HepG2 (cell line): ENCODE data around the gene PIP4K2C. TPM values are rescaled to one million over a fixed set of nuclear protein-coding genes. Genes with fewer than 3 reads are reported as not detected.

Experiments
- ATAC-seq: fragments of 200-7000 bp; cut with Tn5 transposase; 3 replicates; pipeline ENCODE4 v1.9.1; 2020; ENCODE audit warnings: mild to moderate bottlenecking, moderate library complexity
- BruUV-seq: library from RNA; stranded (reverse); fragments of 400-500 nt; replicated peaks from 2 replicates; lab custom pipeline; 2021; lab: Mats Ljungman, UMichigan
- CTCF ChIA-PET: fragments of 300-600 bp; formaldehyde crosslinking; extraction: SDS; loops from one replicate; lab custom pipeline; 2021; ENCODE audit warnings: low total read pairs, inconsistent platforms, low intra/inter-chr PET ratio; lab: Yijun Ruan, JAX
- POLR2A ChIA-PET: fragments of 350-600 bp; sonication (Branson Sonifier 250); formaldehyde crosslinking; loops from one replicate; lab custom pipeline; 2020; ENCODE audit warnings: antibody characterized with exemption, inconsistent platforms; lab: Yijun Ruan, JAX
- DNase-seq: peaks from one replicate; pipeline ENCODE4 v3.0.0-alpha.2; 2015; ENCODE audit warnings: low spot score
- FAIRE-seq: peaks from 3 replicates; lab custom pipeline; 2011; peaks lifted over from hg19 to GRCh38; lab: Jason Lieb, UNC
- H2AFZ ChIP-seq: one replicate; pipeline ENCODE4 v1.6.1; 2011; ENCODE audit warnings: low read length, inconsistent platforms
- H3K27ac ChIP-seq: fragments of 300-600 bp; 3 replicates; pipeline ENCODE4 v1.8.0; 2011; ENCODE audit warnings: mixed run types, mild to moderate bottlenecking, mixed read lengths, low read length, inconsistent platforms; ENCODE audit not compliant: insufficient read depth; ENCODE audit errors: extremely low read length
- H3K27me3 ChIP-seq, 2 experiments: fragments of 200-600 bp in 1 of 2; 2 replicates in 1 of 2; 3 replicates in 1 of 2; pipeline versions ENCODE4 v1.6.0 to v1.8.0; 2011; ENCODE audit warnings: low read length in 2 of 2, mild to moderate bottlenecking in 2 of 2, moderate library complexity in 2 of 2, inconsistent platforms in 1 of 2; ENCODE audit not compliant: insufficient read depth in 2 of 2, control insufficient read depth in 1 of 2
- H3K36me3 ChIP-seq, 2 experiments: fragments of 200-600 bp in 1 of 2; replicated peaks in 1 of 2; 2 replicates in 1 of 2; 3 replicates in 1 of 2; pipeline versions ENCODE4 v1.5.1 to v1.8.0; 2011; ENCODE audit warnings: low read length in 2 of 2, inconsistent platforms in 1 of 2; ENCODE audit not compliant: insufficient read depth in 2 of 2, control insufficient read depth in 1 of 2
- H3K4me1 ChIP-seq: 2 replicates; pipeline ENCODE4 v1.5.1; 2012; ENCODE audit warnings: low read length, inconsistent platforms; ENCODE audit not compliant: insufficient read depth
- H3K4me2 ChIP-seq: 2 replicates; pipeline ENCODE4 v1.6.0; 2011; ENCODE audit warnings: low read depth, low read length, inconsistent platforms
- H3K4me3 ChIP-seq, 3 experiments: fragments of 200-600 bp in 1 of 3; sonication (generic), shearing (Covaris generic) in 1 of 3; replicated peaks in 1 of 3; 2 replicates each; pipeline ENCODE4 v1.5.1; 2011 to 2016; ENCODE audit warnings: low read length in 3 of 3, inconsistent platforms in 2 of 3, low read depth in 2 of 3, mild to moderate bottlenecking in 2 of 3, control low read depth in 1 of 3, mixed read lengths in 1 of 3; ENCODE audit not compliant: insufficient read depth in 1 of 3
- H3K79me2 ChIP-seq: one replicate; pipeline ENCODE4 v1.6.1; 2011; ENCODE audit warnings: low read length, inconsistent platforms; ENCODE audit not compliant: insufficient read depth
- H3K9ac ChIP-seq: 2 replicates; pipeline ENCODE4 v1.6.0; 2011; ENCODE audit warnings: mild to moderate bottlenecking, low read depth, low read length, inconsistent platforms; ENCODE audit not compliant: insufficient read depth
- H3K9me3 ChIP-seq: 2 replicates; pipeline ENCODE4 v1.5.1; 2012; ENCODE audit warnings: mild to moderate bottlenecking, low read length
- H4K20me1 ChIP-seq: 2 replicates; pipeline ENCODE4 v1.6.0; 2011; ENCODE audit warnings: inconsistent platforms, mild to moderate bottlenecking, low read length, moderate library complexity; ENCODE audit not compliant: insufficient read depth
- DZIP1 ChIP-seq: sonication (generic); formaldehyde crosslinking; IDR thresholded peaks from 2 replicates; pipeline ENCODE4 v1.5.0; 2020; ENCODE audit warnings: mild to moderate bottlenecking, missing genetic modification reagents
- ISX ChIP-seq: sonication (generic); formaldehyde crosslinking; conservative IDR thresholded peaks from 2 replicates; pipeline ENCODE4 v1.5.0; 2020; ENCODE audit warnings: missing genetic modification reagents
- NFATC3 ChIP-seq: sonication (generic); formaldehyde crosslinking; IDR thresholded peaks from 2 replicates; pipeline ENCODE4 v1.5.1; 2020; ENCODE audit warnings: mild to moderate bottlenecking, missing genetic modification reagents
- SP140L ChIP-seq: sonication (generic); formaldehyde crosslinking; IDR thresholded peaks from 2 replicates; pipeline ENCODE4 v1.4.0; 2020; ENCODE audit warnings: missing genetic modification reagents, borderline replicate concordance
- THYN1 ChIP-seq: sonication (generic); formaldehyde crosslinking; IDR thresholded peaks from 2 replicates; pipeline ENCODE4 v1.8.1; 2023; ENCODE audit warnings: low read depth, mild to moderate bottlenecking, moderate library complexity, missing genetic modification reagents, borderline replicate concordance
- ZBTB4 ChIP-seq: sonication (generic); formaldehyde crosslinking; IDR thresholded peaks from 2 replicates; pipeline ENCODE4 v1.4.0; 2020; ENCODE audit warnings: missing genetic modification reagents, mild to moderate bottlenecking, borderline replicate concordance
- ZNF441 ChIP-seq: sonication (generic); formaldehyde crosslinking; IDR thresholded peaks from 2 replicates; pipeline ENCODE4 v1.7.0; 2021; ENCODE audit warnings: missing genetic modification reagents, borderline replicate concordance
- ZNF670 ChIP-seq: sonication (generic); formaldehyde crosslinking; IDR thresholded peaks from 2 replicates; pipeline ENCODE4 v1.8.0; 2022; ENCODE audit warnings: mild to moderate bottlenecking, missing genetic modification reagents, borderline replicate concordance
- ZNF83 ChIP-seq: sonication (generic); formaldehyde crosslinking; IDR thresholded peaks from 2 replicates; pipeline ENCODE4 v1.4.0; 2020; ENCODE audit warnings: missing genetic modification reagents, mild to moderate bottlenecking, borderline replicate concordance
- in situ Hi-C: cut with HindIII; loops from 2 replicates; pipeline ENCODE4 v1.10.0; 2017; ENCODE audit warnings: low pct_unique_long_range_greater_than_20kb; ENCODE audit not compliant: extremely low pct_ligation_motif_present
- intact Hi-C: fragments of 100-400 bp; cut with micrococcal nuclease; formaldehyde crosslinking; loops from one replicate; pipeline ENCODE4 v1.10.0; 2022; ENCODE audit not compliant: unreplicated experiment
- polyA plus RNA-seq, 8 experiments: library from polyadenylated mRNA; depleted of rRNA in 3 of 8; stranded (reverse) in 7 of 8; unstranded in 1 of 8; fragments of >200 nt; fragmentation: Illumina TruSeq in 4 of 8; extraction: Trizol in 4 of 8; gene quantifications; 2 replicates each; pipeline versions ENCODE4 v1.2.1 to v1.2.3, GENCODE V29; 2011 to 2016; ENCODE audit warnings: low read depth in 4 of 8, missing spikeins in 1 of 8, mixed read lengths in 1 of 8; ENCODE audit not compliant: insufficient read depth in 1 of 8
- total RNA-seq, 5 experiments: library from RNA; depleted of rRNA; stranded (reverse); fragments of >200 nt; fragmentation: Illumina TruSeq; extraction: Trizol; gene quantifications; 2 replicates each; pipeline ENCODE4 v1.2.3, GENCODE V29; 2016; ENCODE audit warnings: low read depth in 1 of 5
- TF ChIP-seq, protein P1 (sequence below): sonication (generic); formaldehyde crosslinking; IDR thresholded peaks from 2 replicates; pipeline ENCODE4 v1.5.0; 2020; ENCODE audit warnings: missing genetic modification reagents
- TF ChIP-seq, protein P2 (sequence below): sonication (generic); formaldehyde crosslinking; IDR thresholded peaks from 2 replicates; pipeline ENCODE4 v1.8.0; 2022; ENCODE audit warnings: mild to moderate bottlenecking, missing genetic modification reagents
- TF ChIP-seq, protein P3 (sequence below): IDR thresholded peaks from 2 replicates; pipeline ENCODE4 v1.6.1; 2016; ENCODE audit warnings: low read depth, borderline replicate concordance

PIP4K2C gene
- total and polyA plus RNA-seq, 2 of the 13 experiments (the other 11 are each of a cell fraction or from before 2014, with no cell fraction given) = 23.3 to 26.4 TPM

GRCh38 chr12:57584050-57584449 lies 6.9 kb upstream of the PIP4K2C start (continued):
- TF ChIP-seq DZIP1 = no peak
- TF ChIP-seq ZNF441 (CRISPR knock-in tag) = no peak
- TF ChIP-seq, protein P1, sequence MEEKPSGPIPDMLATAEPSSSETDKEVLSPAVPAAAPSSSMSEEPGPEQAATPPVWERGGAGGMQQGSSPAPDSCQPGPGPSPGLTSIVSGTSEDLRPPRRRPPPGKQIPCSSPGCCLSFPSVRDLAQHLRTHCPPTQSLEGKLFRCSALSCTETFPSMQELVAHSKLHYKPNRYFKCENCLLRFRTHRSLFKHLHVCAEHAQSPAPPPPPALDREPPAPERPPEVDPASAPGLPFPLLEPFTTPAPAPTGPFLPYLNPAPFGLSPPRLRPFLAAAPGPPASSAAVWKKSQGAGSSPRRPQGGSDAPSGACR = no peak

GRCh38 chr12:57584690-57585089 lies 6.3 kb upstream of the PIP4K2C start:
- no peaks in the 10 kb centered on the region for H3K9me3 ChIP-seq
- ChIA-PET POLR2A (interaction anchor here (2.6 kb wide), 1 partner anchor 36 kb away, joined by 8 read pairs; no protein-coding TSS in a partner anchor), CTCF (interaction anchor here (3.8 kb wide), 1 partner anchor 36 kb away, joined by 53 read pairs; no protein-coding TSS in a partner anchor)
- H4K20me1 ChIP-seq = no peaks in the 10 kb centered on the region
- H3K9ac ChIP-seq = no peak overlapping the region
- FAIRE-seq = no peak
- H3K79me2 ChIP-seq = no peaks in the 10 kb centered on the region
- no peak overlapping the region for H3K4me3 ChIP-seq
- H3K36me3 ChIP-seq = peaks cover 3 to 25% of the 10 kb centered on the region in 2 experiments
- H3K27ac ChIP-seq = no peak overlapping the region
- in situ Hi-C loops = loop anchor here (5.0 kb wide), 1 partner anchor 38 kb away; no protein-coding TSS in a partner anchor
- H2AFZ ChIP-seq = no peak overlapping the region
- H3K4me2 ChIP-seq = no peak overlapping the region
- no peak for ATAC-seq
- intact Hi-C loops = loop anchor here (5.0 kb wide), 1 partner anchor 153 kb away; the partner anchor contains the start of gene AGAP2
- no TSS peak for BruUV-seq
- H3K4me1 ChIP-seq = peaks cover 29% of the 10 kb centered on the region
- H3K27me3 ChIP-seq = no peaks in the 10 kb centered on the region
- DNase-seq = no peak
- TF ChIP-seq ZBTB4 (CRISPR knock-in tag) = no peak
- no peak for TF ChIP-seq THYN1 (CRISPR knock-in tag)
- TF ChIP-seq, protein P2, sequence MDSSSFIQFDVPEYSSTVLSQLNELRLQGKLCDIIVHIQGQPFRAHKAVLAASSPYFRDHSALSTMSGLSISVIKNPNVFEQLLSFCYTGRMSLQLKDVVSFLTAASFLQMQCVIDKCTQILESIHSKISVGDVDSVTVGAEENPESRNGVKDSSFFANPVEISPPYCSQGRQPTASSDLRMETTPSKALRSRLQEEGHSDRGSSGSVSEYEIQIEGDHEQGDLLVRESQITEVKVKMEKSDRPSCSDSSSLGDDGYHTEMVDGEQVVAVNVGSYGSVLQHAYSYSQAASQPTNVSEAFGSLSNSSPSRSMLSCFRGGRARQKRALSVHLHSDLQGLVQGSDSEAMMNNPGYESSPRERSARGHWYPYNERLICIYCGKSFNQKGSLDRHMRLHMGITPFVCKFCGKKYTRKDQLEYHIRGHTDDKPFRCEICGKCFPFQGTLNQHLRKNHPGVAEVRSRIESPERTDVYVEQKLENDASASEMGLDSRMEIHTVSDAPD (CRISPR knock-in tag) = no peak
- TF ChIP-seq, protein P3, sequence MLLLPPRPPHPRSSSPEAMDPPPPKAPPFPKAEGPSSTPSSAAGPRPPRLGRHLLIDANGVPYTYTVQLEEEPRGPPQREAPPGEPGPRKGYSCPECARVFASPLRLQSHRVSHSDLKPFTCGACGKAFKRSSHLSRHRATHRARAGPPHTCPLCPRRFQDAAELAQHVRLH (CRISPR knock-in tag) = no peak
- no peak for TF ChIP-seq ISX
- no peak for TF ChIP-seq SP140L (CRISPR knock-in tag)
- no peak for TF ChIP-seq ZNF670 (CRISPR knock-in tag)
- TF ChIP-seq NFATC3 (CRISPR knock-in tag) = no peak
- no peak for TF ChIP-seq ZNF83
